HS-27A (cell line): Measurements from ENCODE around the gene RPTOR.
"Not testable (repeated sequence)": the region's sequence is repeated elsewhere in the genome, so short reads cannot be mapped to it uniquely, and the experiment has no call there.

Experiments
- DNase-seq: peaks from one replicate; pipeline ENCODE4 v3.0.0-alpha.2; 2012; ENCODE audit warnings: low read depth, missing footprints

RPTOR gene

DNA sequence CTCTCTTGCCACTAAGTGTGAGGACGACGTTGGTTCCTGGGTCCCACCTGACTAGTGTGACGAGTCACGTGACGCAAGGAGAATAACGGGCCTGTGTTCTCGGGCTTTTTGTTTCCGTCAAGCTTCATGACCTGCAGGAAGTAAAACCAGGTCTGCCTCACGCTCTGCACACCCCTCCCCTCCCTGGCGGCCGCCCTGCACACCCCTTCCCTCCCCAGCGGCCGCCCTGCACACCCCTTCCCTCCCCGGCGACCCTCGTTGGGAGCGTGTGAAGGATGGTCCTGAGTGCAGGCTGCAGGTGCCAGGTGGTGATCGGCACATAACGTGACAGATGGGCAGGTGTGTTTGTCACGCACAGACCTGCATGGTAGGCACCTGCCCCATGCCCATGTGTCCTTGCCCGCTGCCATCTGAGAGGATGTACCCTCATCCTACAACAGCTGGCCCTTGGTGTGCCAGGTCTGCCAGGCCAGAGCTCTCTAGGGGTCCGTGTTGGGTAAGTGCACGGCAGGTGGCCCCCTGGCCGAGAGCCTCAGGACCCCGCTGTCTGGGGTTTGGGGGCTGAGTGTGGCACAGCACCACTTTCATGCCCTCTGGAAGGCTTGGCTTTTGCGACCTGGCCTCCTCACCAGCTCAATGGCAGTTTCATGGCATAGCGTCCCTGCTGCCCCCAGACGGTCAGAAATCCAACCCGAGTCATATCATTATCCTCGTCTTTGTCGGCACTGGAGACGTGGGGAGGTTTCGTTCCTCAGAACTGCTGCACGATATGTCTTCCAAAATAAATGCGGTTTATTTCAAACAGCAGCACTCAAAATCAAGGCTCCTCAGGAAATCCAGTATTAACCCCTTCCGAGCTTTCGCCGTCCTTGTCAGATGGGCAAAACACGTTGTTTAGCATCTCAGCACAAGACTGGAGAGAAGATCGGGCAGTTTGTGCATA is 255.2 kb downstream of the RPTOR start:
- no peak for DNase-seq

DNA sequence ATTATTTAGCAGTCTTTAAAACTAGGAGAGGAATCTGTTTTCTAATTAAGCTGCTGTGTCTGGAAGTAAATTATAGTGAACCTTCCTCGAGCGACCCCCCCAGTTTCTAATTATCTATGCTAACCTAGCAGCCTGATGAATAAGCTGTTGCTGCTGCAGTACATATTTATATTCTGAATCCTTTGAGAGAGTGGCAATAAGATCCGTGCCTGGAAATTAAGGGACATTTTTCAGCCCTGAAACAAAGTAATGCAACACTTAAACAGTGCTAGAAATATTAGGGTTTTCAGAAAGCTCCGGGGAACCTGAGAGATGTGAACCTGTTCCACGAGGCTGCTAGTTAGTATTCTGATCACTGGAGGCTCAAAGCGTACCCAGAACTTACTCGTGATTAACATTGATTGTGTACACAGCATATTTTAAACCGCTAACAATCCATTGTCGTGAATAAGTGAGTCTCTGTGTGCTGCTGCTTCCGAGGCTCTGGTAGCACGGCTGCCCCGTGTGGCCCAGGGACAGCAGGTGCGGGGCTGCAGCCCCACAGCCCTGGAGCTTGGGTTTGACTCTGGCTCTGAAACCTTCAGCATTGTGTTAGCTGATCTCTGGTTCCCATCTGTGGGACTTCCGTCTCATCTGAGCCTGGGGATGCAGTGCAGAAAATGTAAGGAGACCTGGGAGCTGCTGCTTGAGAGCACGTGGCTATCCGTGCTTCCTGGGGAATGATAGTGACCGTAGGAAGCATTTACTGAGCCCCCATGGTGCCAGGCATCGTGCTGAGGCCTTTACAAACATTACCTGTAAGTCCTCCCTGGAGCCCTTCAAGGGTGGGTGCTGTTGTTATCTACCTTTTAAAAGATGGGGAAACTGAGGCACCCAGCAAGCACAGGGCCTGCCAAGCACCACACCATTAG is 256.1 kb downstream of the RPTOR start:
- DNase-seq = no peak

GRCh38 chr17:80802626-80803450 is 258.2 kb downstream of the RPTOR start:
- no peak for DNase-seq

DNA sequence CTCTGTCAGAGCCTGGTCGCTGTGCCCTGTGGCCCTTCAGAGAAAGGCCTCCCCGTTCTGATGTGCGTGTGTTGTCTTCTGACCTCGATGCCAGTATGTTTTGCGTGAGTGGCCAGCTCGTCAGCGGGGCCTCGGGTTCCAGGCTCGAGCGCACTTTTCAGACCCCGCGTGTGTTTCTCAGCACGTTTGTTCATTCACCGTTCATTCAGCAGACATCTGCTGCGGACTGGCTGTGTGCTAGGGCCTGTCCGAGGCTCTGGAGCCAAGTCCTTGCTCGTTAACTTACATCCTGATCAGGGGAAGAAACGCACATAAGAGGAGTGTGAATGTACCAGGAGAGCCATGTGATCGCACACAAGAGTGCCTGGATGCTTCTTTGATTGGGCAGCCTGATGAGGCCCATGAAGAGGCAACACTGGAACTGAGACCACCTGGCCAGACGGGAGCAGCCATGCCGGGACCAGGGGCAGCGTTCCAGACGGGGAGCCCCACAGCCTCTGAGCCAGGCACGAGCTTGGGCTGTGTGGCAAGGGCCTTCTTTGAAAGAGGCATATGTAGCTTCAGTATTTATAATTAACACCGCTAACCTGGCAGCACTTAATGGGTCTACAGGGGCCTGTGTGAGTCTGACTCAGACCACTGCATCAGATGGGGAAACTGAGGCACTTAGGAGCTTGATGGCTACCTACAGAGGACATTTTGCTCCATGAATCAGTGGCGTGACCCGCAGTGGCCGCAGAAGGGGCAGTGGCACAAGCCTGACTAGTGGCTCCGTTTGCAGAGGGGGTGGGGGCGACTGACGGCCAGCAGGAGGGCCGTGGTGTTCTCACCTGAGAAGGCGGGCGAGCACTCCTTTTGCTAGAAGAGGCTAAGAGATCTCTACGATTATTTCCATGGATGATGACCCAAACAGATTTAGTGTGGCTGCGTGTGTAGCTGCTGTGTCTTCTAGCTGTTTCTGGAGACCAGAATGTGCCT is 259.1 kb downstream of the RPTOR start:
- DNase-seq = no peak

GRCh38 chr17:80804466-80804865 is 259.8 kb downstream of the RPTOR start:
- no peak for DNase-seq

DNA sequence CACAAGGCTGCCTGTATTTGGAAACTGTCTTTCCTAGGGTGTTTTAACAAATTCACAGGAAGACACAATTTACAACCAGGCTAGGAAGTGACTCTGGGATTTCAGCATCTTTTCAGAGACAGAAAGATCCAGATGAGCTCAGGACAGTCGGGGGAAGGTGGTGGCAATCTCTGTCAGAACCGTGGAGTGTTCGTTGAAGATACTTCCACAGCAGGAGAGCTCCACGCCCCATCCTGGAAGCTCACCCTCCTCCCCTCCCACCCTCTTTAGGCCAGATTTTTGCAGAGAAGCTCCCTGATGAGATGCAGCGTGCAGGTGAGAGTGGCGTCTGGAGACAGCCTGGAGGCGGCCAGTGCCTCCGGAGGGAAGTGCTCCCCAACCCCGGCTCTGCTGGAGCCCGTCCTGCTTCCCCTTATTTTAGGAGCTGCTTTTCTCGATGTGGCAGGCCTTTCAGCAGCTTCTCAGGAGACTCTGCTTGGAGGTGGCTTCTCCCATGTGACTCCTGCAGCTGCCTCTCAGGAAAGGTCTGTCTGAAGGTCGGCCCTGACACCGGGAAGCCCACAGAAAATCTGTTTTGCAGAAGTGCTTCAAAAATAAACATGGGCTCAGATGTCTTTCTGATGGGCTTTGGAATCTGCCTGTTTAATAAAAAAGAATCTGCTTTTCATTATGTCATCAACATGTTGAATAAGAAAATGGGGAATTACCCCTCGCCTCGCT is 260.6 kb downstream of the RPTOR start:
- DNase-seq = no peak

GRCh38 chr17:80807014-80807413 is 262.4 kb downstream of the RPTOR start:
- DNase-seq = no peak

DNA sequence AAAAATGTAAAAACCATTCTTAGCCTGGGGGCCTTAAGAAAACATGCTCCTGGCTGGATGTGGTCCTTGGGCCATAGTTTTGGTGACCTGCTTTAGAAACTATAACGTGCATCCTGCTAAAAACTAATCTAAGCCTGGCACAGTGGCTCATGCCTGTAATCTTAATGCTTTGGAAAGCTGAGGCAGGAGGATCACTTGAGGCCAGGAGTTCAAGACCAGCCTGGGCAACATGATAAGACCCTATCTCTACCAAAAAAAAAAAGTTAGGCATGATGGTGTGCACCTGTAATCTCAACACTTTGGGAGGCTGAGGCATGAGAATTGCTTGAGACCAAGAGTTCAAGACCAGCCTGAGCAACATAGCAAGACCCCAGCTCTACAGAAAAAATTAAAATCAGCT is 263.2 kb downstream of the RPTOR start:
- no peak for DNase-seq

GRCh38 chr17:80811181-80812105 is 266.8 kb downstream of the RPTOR start:
- DNase-seq = no peak

GRCh38 chr17:80812362-80813088 is 267.9 kb downstream of the RPTOR start:
- no peak for DNase-seq

DNA sequence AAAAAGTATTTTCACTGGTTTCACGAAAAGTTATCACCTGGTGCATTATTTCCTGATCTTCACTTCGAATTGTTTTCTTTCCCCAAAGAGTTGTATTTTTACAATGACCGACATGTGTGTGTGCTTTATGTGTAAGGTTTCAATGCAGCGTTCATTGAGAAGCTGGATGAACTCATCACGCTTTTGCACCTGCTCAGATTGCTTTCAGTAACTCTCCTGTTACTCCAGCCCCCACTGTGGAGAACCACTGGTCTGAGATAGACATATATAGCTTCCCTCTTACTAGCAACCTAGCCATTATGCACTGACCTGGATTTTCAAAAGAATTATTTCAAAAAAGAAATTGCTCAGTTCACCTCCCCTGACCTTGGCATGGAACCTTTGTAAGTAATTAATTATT is 268.7 kb downstream of the RPTOR start:
- no peak for DNase-seq

- DNase-seq = no peak
These were observed 269.9 kb downstream of the RPTOR start for GRCh38 chr17:80814491-80814890.

GRCh38 chr17:80815151-80815681 is 270.6 kb downstream of the RPTOR start:
- DNase-seq = no peak

GRCh38 chr17:80815718-80816117 is 271.1 kb downstream of the RPTOR start:
- DNase-seq = not testable (repeated sequence)

DNA sequence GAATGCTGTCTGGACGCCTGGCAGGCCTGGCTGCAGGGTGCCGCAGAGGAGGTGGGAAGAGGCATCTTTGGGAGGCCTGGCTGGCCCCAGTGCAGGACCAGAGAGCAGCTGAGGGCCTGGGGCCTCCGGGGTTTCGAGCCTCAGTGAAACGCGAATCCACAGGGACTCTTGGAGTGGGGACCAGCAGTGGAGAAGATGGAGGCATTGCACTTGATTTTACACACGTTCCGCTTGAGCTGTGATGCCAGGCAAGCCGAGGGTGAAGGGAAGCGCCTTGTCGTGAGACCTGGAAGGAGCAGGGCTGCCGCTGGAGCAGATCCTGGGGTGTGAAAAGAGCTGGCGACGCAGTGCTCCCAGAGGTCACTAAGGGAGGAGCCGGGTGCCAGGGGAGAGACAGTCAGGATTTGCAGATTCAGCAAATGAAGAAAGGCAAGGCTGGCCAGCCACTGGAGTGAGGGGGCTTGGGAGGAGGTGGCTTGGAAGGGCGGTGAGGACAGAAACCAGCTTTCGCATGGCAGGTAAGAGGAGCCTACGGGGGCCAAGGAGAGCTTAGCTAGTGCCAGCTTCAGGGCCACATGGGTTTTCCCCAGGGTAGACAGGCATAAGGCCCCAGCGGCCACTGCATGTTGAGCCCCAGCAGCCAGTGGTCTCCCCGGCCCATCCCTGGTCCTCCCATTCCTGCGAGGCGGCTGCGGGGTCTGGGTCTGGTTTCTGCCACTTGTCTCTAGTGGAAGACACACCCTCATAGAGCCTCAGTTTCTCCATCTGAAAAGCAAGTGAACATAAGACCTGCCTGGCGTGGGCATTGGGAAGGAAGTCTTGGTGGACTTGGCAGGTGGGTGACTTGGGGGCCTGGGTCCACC is 271.8 kb downstream of the RPTOR start:
- DNase-seq = no peak

GRCh38 chr17:80817321-80817845 is 272.7 kb downstream of the RPTOR start:
- DNase-seq = no peak

- no peak for DNase-seq
These were observed 273.2 kb downstream of the RPTOR start for GRCh38 chr17:80817861-80818260.
